Spleen (tissue), 11 donors: ENCODE results near the gene RCSD1. TPM values are rescaled to one million over a fixed set of nuclear protein-coding genes. Genes with fewer than 3 reads are reported as not detected.

ENCODE experiments used
- DNase-seq: peaks from one replicate; pipeline ENCODE4 v3.0.0-alpha.2; 2020
- H3K27ac ChIP-seq, 8 donors: fragments of 200-600 bp; sonication (generic) in 7 of 8; 1 replicate in 4 of 8; 2 replicates in 4 of 8; pipeline versions ENCODE4 v1.5.0 to v1.8.0; 2016 to 2021; ENCODE audit warnings: inconsistent platforms in 4 of 8, mild to moderate bottlenecking in 4 of 8, moderate library complexity in 1 of 8
- H3K27me3 ChIP-seq, 7 donors: fragments of 200-600 bp; sonication (generic) in 6 of 7; replicated peaks in 1 of 7; 1 replicate in 4 of 7; 2 replicates in 3 of 7; pipeline versions ENCODE4 v1.5.0 to v1.8.0; 2016 to 2021; ENCODE audit warnings: inconsistent platforms in 3 of 7, mild to moderate bottlenecking in 1 of 7
- H3K36me3 ChIP-seq, 6 donors: fragments of 200-600 bp; sonication (generic) in 5 of 6; 1 replicate in 4 of 6; 2 replicates in 2 of 6; pipeline versions ENCODE4 v1.5.0 to v1.8.0; 2016 to 2021; ENCODE audit warnings: inconsistent platforms in 2 of 6
- H3K4me1 ChIP-seq, 6 donors: fragments of 200-600 bp; sonication (generic) in 5 of 6; 1 replicate in 3 of 6; 2 replicates in 3 of 6; pipeline versions ENCODE4 v1.5.0 to v1.8.0; 2016 to 2021; ENCODE audit warnings: inconsistent platforms in 3 of 6
- H3K4me3 ChIP-seq, 8 donors: fragments of 200-600 bp; sonication (generic) in 7 of 8; 1 replicate in 4 of 8; 2 replicates in 4 of 8; pipeline versions ENCODE4 v1.5.0 to v1.8.0; 2016 to 2021; ENCODE audit warnings: inconsistent platforms in 4 of 8, mild to moderate bottlenecking in 4 of 8, moderate library complexity in 2 of 8
- H3K9me3 ChIP-seq, 8 donors: fragments of 200-600 bp; sonication (generic) in 7 of 8; 1 replicate in 4 of 8; 2 replicates in 4 of 8; pipeline versions ENCODE4 v1.5.0 to v1.8.0; 2016 to 2021; ENCODE audit warnings: inconsistent platforms in 4 of 8
- POLR2A ChIP-seq, 3 donors: fragments of 450-650 bp; IDR thresholded peaks; one replicate each; pipeline ENCODE4 v1.5.1; 2017; ENCODE audit warnings: antibody characterized with exemption in 3 of 3, mild to moderate bottlenecking in 1 of 3
- POLR2AphosphoS5 ChIP-seq, 3 donors: sonication (generic); formaldehyde crosslinking; IDR thresholded peaks; one replicate each; pipeline ENCODE4 v1.5.1; 2017; ENCODE audit warnings: antibody characterized with exemption in 3 of 3
- WGBS, 5 donors: extraction: QIAGEN DNeasy Blood & Tissue Kit in 3 of 5; methylation state at CpG; one replicate each; pipeline versions ENCODE4 v1.1.5 to v1.1.7; 2013 to 2018; 5-methylcytosine and 5-hydroxymethylcytosine counted together
- intact Hi-C: fragments of 100-400 bp; cut with DNase I; formaldehyde crosslinking; loops from one replicate; pipeline ENCODE4 v1.15.0; 2023; ENCODE audit warnings: low total_unique reads
- polyA plus RNA-seq, 3 donors: library from polyadenylated mRNA; stranded (reverse); fragments of 200-250 nt; gene quantifications; one replicate each; pipeline ENCODE4 v1.2.1, GENCODE V29; 2013
- total RNA-seq, 7 donors: library from RNA; depleted of rRNA in 3 of 7; stranded (reverse); fragments of >200 nt in 3 of 7; fragmentation: NEBNext Ultra II Directional in 4 of 7; extraction: Animal tissue kit (Norgen Biotek cat#: 25700) in 4 of 7; gene quantifications; one replicate each; pipeline versions ENCODE4 v1.1.0 to v1.2.1, GENCODE V29; 2016 to 2021
- TF ChIP-seq, protein P1 (sequence below), 11 experiments: fragments of 200-600 bp in 7 of 11; fragments of 450-650 bp in 4 of 11; sonication (generic) in 4 of 11; IDR thresholded peaks in 8 of 11; conservative IDR thresholded peaks in 3 of 11; 1 replicate in 7 of 11; 2 replicates in 4 of 11; pipeline versions ENCODE4 v1.4.0 to v1.8.0; 2016 to 2021; ENCODE audit warnings: antibody characterized with exemption in 11 of 11, inconsistent platforms in 4 of 11, mild to moderate bottlenecking in 1 of 11
- donor health status: healthy with polysubstance abuse.
- donor health status: DM: no; HTN: no; CAD: no; lungs with moderate emphysema.
- donor health status: DM: no; HTN: no; CAD: no.
- donor health status: Bipolar disorder and iron deficiency.
- donor health status: healthy.
- donor health status: DM: no; HTN: no; CAD: no.
- donor health status: DM: yes; HTN: yes; CAD: no.

The RCSD1 gene
- total and polyA plus RNA-seq, 10 donors = 58.9 to 144 (median 107) TPM

DNA sequence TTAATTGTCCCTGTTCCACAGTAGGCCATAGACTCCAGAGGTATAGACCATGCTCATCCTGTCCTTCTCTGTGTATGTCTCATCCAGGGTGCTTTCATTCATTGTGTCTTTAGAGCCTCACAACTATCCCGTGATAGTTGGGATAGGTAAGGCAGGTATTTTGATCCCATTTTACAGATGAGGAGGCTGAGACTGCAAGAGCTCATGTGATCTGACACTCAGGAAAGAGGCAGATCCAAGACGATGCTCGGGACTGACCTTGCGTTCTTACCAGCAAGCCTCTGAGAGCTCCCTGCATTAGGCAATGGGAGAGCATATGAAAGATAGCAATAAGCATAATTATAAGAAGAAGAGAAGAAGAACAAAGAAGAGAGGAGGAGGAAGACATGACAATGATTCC is 42.8 kb downstream of the RCSD1 start:
- Histone ChIP-seq H3K36me3 (peaks cover 0 to 94% (median 5%) of the 10 kb centered on the region in 6 donors), H3K9me3 (no peaks in the 10 kb centered on the region), H3K27me3 (no peaks in the 10 kb centered on the region), H3K4me1 (peaks cover 29 to 100% (median 74%) of the 10 kb centered on the region in 6 donors), H3K4me3 (no peak overlapping the region), H3K27ac (peak overlapping the region in 1 of 8 donors; percentile 64)
- intact Hi-C loops = no loop called here
- TF ChIP-seq, protein P1, sequence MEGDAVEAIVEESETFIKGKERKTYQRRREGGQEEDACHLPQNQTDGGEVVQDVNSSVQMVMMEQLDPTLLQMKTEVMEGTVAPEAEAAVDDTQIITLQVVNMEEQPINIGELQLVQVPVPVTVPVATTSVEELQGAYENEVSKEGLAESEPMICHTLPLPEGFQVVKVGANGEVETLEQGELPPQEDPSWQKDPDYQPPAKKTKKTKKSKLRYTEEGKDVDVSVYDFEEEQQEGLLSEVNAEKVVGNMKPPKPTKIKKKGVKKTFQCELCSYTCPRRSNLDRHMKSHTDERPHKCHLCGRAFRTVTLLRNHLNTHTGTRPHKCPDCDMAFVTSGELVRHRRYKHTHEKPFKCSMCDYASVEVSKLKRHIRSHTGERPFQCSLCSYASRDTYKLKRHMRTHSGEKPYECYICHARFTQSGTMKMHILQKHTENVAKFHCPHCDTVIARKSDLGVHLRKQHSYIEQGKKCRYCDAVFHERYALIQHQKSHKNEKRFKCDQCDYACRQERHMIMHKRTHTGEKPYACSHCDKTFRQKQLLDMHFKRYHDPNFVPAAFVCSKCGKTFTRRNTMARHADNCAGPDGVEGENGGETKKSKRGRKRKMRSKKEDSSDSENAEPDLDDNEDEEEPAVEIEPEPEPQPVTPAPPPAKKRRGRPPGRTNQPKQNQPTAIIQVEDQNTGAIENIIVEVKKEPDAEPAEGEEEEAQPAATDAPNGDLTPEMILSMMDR (IDR thresholded peaks at IDR 0.05 in 8 of 11, conservative IDR thresholded peaks at IDR 0.05 in 3 of 11) = no peak
- TF ChIP-seq POLR2A (IDR thresholded peaks at IDR 0.05) = no peak
- no peak for TF ChIP-seq POLR2AphosphoS5 (IDR thresholded peaks at IDR 0.05)
- 61 to 87% (median 71%) methylated on average over 4 of the region's 4 CpGs for WGBS, 5 donors
- DNase-seq = no peak

DNA sequence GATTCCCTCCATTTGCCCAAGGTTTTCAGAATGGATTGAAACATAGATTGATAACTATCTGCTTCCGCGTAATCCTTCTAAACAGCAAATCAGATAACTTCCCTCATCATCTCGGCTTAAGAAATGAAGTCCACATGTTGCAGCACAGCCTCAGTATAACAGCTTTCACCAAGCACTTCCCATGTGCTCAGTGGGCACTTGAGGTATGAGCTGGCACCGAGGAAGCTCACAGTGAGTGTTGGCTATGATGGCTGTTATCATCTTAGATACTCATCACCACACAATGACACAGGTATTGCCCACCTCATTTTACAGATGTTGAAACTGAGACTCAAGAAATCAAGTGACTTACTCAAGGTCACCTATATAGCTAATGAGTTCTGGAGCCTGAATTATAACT is 43.2 kb downstream of the RCSD1 start:
- Histone ChIP-seq H3K4me1 (peaks cover 25 to 100% (median 74%) of the 10 kb centered on the region in 6 donors), H3K9me3 (no peaks in the 10 kb centered on the region), H3K4me3 (no peak overlapping the region), H3K27me3 (no peaks in the 10 kb centered on the region), H3K36me3 (peaks cover 0 to 94% (median 5%) of the 10 kb centered on the region in 6 donors), H3K27ac (peak overlapping the region in 1 of 8 donors; percentile 6)
- DNase-seq = no peak
- whole genome bisulfite sequencing, 5 donors = 54 to 89% (median 74%) methylated on average over 4 of the region's 4 CpGs
- TF ChIP-seq, protein P1 (IDR thresholded peaks at IDR 0.05 in 8 of 11, conservative IDR thresholded peaks at IDR 0.05 in 3 of 11) = no peak
- TF ChIP-seq POLR2A (IDR thresholded peaks at IDR 0.05) (no peak), POLR2AphosphoS5 (IDR thresholded peaks at IDR 0.05) (no peak)
- intact Hi-C loops = no loop called here

DNA sequence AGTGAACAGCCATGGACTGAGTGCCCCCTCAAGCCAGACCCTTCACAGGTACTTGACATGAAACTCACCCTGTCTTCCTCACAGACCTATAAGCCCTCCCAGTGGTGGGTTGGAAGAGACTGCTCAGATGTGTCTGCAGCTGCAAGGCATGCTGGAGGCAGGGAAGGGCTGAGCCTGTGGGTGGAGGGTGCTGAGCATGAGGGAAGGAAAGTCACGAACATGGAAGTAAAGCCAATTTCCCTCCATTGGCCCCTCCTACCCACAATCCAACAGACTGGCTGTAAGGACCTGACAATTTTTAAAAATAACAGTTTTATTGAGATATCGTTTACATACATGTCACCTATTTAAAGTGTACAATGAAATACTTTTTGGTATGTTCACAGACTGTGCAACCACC is 44.1 kb downstream of the RCSD1 start:
- Histone ChIP-seq H3K4me3 (no peak overlapping the region), H3K27me3 (no peaks in the 10 kb centered on the region), H3K4me1 (peaks cover 17 to 100% (median 74%) of the 10 kb centered on the region in 6 donors), H3K36me3 (peaks cover 0 to 100% (median 5%) of the 10 kb centered on the region in 6 donors), H3K9me3 (no peaks in the 10 kb centered on the region), H3K27ac (peak overlapping the region in 2 of 8 donors; percentile 5 to 6)
- no peak for DNase-seq
- intact Hi-C loops = no loop called here
- TF ChIP-seq, protein P1 (IDR thresholded peaks at IDR 0.05 in 8 of 11, conservative IDR thresholded peaks at IDR 0.05 in 3 of 11) = no peak
- peak in 1 of 3 donors; percentile 36 for TF ChIP-seq POLR2AphosphoS5 (IDR thresholded peaks at IDR 0.05)
- 60 to 88% (median 75%) methylated on average over 2 of the region's 2 CpGs for WGBS, 5 donors

DNA sequence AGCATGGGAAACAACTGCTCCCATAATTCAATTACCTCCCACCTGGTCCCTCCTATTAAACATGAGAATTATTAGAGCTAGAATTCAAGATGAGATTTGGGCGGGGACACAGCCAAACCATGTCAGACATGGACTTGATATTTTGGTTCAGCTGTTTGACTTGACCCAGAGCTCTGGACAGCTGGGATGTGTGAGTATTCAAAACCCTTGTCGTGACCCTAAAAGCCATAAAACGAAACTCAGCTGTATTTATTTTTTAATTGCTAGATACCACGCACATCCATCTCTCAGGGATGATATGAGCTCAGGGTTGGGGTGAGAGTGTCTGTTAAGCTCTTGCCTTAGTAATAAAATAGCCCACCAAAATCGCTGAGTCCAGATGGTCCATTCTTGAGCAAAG is 45.4 kb downstream of the RCSD1 start:
- Histone ChIP-seq H3K36me3 (peaks cover 0 to 100% (median 6%) of the 10 kb centered on the region in 6 donors), H3K27me3 (no peaks in the 10 kb centered on the region), H3K4me3 (no peak overlapping the region), H3K4me1 (peaks cover 9 to 100% (median 70%) of the 10 kb centered on the region in 6 donors), H3K9me3 (no peaks in the 10 kb centered on the region), H3K27ac (peak overlapping the region in 1 of 8 donors; percentile 64)
- intact Hi-C loops = no loop called here
- DNase-seq = no peak
- TF ChIP-seq, protein P1 (IDR thresholded peaks at IDR 0.05 in 8 of 11, conservative IDR thresholded peaks at IDR 0.05 in 3 of 11) = no peak
- no peak for TF ChIP-seq POLR2A (IDR thresholded peaks at IDR 0.05)
- no peak for TF ChIP-seq POLR2AphosphoS5 (IDR thresholded peaks at IDR 0.05)
- 86 to 93% (median 89%) methylated on average over 5 of the region's 5 CpGs for WGBS, 5 donors
